Measurements from ENCODE around the gene FHL5.

GRCh38 chr6:96610019-96610418 lies 47.1 kb downstream of the FHL5 start:
- TF ChIP-seq CTCF (IDR thresholded peaks at IDR 0.05; ENCODE audit: poor library complexity, severe bottlenecking) (no peak), RAD21 (conservative IDR thresholded peaks at IDR 0.05) (no peak), EP300 (conservative IDR thresholded peaks at IDR 0.05; ENCODE audit: poor library complexity, severe bottlenecking) (no peak), EZH2 (IDR thresholded peaks at IDR 0.05; ENCODE audit: borderline replicate concordance, insufficient read depth, low read length, poor library complexity, severe bottlenecking) (no peak), POLR2AphosphoS5 (IDR thresholded peaks at IDR 0.05) (no peak), TAF1 (IDR thresholded peaks at IDR 0.05; ENCODE audit: low read depth) (no peak), MXI1 (conservative IDR thresholded peaks at IDR 0.05; ENCODE audit: poor library complexity, severe bottlenecking) (no peak)

Measured in neural cell (in vitro differentiated cells).